GM21423 (cell line): ENCODE data around the gene NCOA7.
"Not testable (repeated sequence)": the region's sequence is repeated elsewhere in the genome, so short reads cannot be mapped to it uniquely, and the experiment has no call there.

ENCODE experiments used
- ATAC-seq: cut with Tn5 transposase; IDR thresholded peaks from one replicate; pipeline ENCODE4 v1.9.1; 2021; ENCODE audit warnings: mild to moderate bottlenecking, moderate library complexity; ENCODE audit not compliant: unreplicated experiment

Gene NCOA7

GRCh38 chr6:125963817-125964216 is 173.1 kb downstream of the NCOA7 start:
- no peak for ATAC-seq

- ATAC-seq, result no peak
These were observed 175.8 kb downstream of the NCOA7 start for GRCh38 chr6:125966569-125966968.

- no peak for ATAC-seq
These were observed 177.7 kb downstream of the NCOA7 start for GRCh38 chr6:125968493-125968892.

GRCh38 chr6:125970760-125971159 is 180.0 kb downstream of the NCOA7 start:
- ATAC-seq, result no peak

- ATAC-seq, result not testable (repeated sequence)
These were observed 181.7 kb downstream of the NCOA7 start for GRCh38 chr6:125972478-125972877.

GRCh38 chr6:125974214-125974866 is 183.6 kb downstream of the NCOA7 start:
- ATAC-seq, result peak; percentile 88

- ATAC-seq, result no peak
These were observed 188.3 kb downstream of the NCOA7 start for GRCh38 chr6:125979101-125979500.
